GM19035 (cell line): ENCODE data around the gene STC2.

Source experiments
- ATAC-seq: cut with Tn5 transposase; IDR thresholded peaks from one replicate; pipeline ENCODE4 v1.9.1; 2021; ENCODE audit not compliant: unreplicated experiment

Gene STC2

GRCh38 chr5:173314166-173314952 is 13.9 kb downstream of the STC2 start:
- no peak for ATAC-seq

GRCh38 chr5:173313351-173313801 is 14.8 kb downstream of the STC2 start:
- ATAC-seq = no peak

GRCh38 chr5:173312821-173313220 is 15.4 kb downstream of the STC2 start:
- no peak for ATAC-seq

- ATAC-seq = no peak
Measured at GRCh38 chr5:173311818-173312585, 16.2 kb downstream of the STC2 start.

GRCh38 chr5:173310861-173311785 is 17.1 kb downstream of the STC2 start:
- no peak for ATAC-seq

- ATAC-seq = no peak
Measured at GRCh38 chr5:173310218-173310769, 17.9 kb downstream of the STC2 start.

GRCh38 chr5:173309731-173310130 is 18.5 kb downstream of the STC2 start:
- ATAC-seq = no peak

- ATAC-seq = no peak
Measured at GRCh38 chr5:173308226-173308625, 20.0 kb downstream of the STC2 start.

GRCh38 chr5:173307695-173308094 is 20.5 kb downstream of the STC2 start:
- ATAC-seq = no peak

- ATAC-seq = no peak
Measured at GRCh38 chr5:173306695-173307094, 21.5 kb downstream of the STC2 start.

GRCh38 chr5:173304591-173304988 is 23.6 kb downstream of the STC2 start:
- ATAC-seq = no peak

- ATAC-seq = no peak
Measured at GRCh38 chr5:173303878-173304590, 24.2 kb downstream of the STC2 start.

- ATAC-seq = no peak
Measured at GRCh38 chr5:173302546-173303155, 25.6 kb downstream of the STC2 start.

GRCh38 chr5:173301695-173302545 is 26.3 kb downstream of the STC2 start:
- no peak for ATAC-seq

GRCh38 chr5:173300389-173301047 is 27.7 kb downstream of the STC2 start:
- no peak for ATAC-seq

- ATAC-seq = no peak
Measured at GRCh38 chr5:173299820-173300219, 28.4 kb downstream of the STC2 start.

- ATAC-seq = no peak
Measured at GRCh38 chr5:173298213-173298926, 29.8 kb downstream of the STC2 start.

GRCh38 chr5:173297813-173298212 is 30.4 kb downstream of the STC2 start:
- ATAC-seq = no peak
